A549 (cell line): ENCODE results near the gene TMEM156. TPM values are rescaled to one million over a fixed set of nuclear protein-coding genes. Genes with fewer than 3 reads are reported as not detected.

Experiments
- ATAC-seq, 2 experiments: fragments of 200-7000 bp in 1 of 2; fragments of >200 bp in 1 of 2; cut with Nextera tagmentation in 1 of 2; cut with Tn5 transposase in 1 of 2; 3 replicates each; pipeline versions ENCODE4 v1.8.0 to v1.9.1; 2018 to 2020; ENCODE audit warnings: mild to moderate bottlenecking in 1 of 2, moderate library complexity in 1 of 2
- CTCF ChIA-PET: fragments of 300-600 bp; sonication (Branson Sonifier 250); formaldehyde crosslinking; extraction: SDS; loops from one replicate; lab custom pipeline; 2021; ENCODE audit warnings: antibody characterized with exemption, inconsistent platforms; lab: Yijun Ruan, JAX
- POLR2A ChIA-PET: fragments of 350-600 bp; formaldehyde crosslinking; extraction: SDS; loops from one replicate; lab custom pipeline; 2021; ENCODE audit warnings: antibody characterized with exemption, inconsistent platforms; lab: Yijun Ruan, JAX
- DNase-seq, 2 experiments: peaks; one replicate each; pipeline versions ENCODE4 v3.0.0 to v3.0.0-alpha.2; 2011 to 2016; ENCODE audit warnings: low read depth in 1 of 2, low spot score in 1 of 2
- FAIRE-seq: peaks from 2 replicates; lab custom pipeline; 2011; peaks lifted over from hg19 to GRCh38; lab: Jason Lieb, UNC
- H3K27ac ChIP-seq, 2 experiments: fragments of >200 bp; sonication (Bioruptor Twin); formaldehyde crosslinking; 3 replicates each; pipeline ENCODE4 v1.5.1; 2016 to 2017
- H3K4me1 ChIP-seq: fragments of >200 bp; sonication (Bioruptor Twin); formaldehyde crosslinking; 3 replicates; pipeline ENCODE4 v1.6.1; 2016
- H3K4me2 ChIP-seq: fragments of >200 bp; sonication (Bioruptor Twin); formaldehyde crosslinking; 3 replicates; pipeline ENCODE4 v1.6.1; 2016
- H3K4me3 ChIP-seq: fragments of >200 bp; sonication (Bioruptor Twin); formaldehyde crosslinking; 3 replicates; pipeline ENCODE4 v1.5.1; 2016
- H3K9me3 ChIP-seq: fragments of >200 bp; sonication (Bioruptor Twin); formaldehyde crosslinking; 3 replicates; pipeline ENCODE4 v1.6.1; 2016
- BCL3 ChIP-seq: fragments of >200 bp; sonication (Bioruptor Twin); formaldehyde crosslinking; IDR thresholded peaks from 3 replicates; pipeline ENCODE4 v1.6.1; 2016
- CBX8 ChIP-seq: fragments of 200-600 bp; sonication (generic); IDR thresholded peaks from 2 replicates; pipeline ENCODE4 v1.6.1; 2016
- CEBPB ChIP-seq, 2 experiments: fragments of >200 bp in 1 of 2; sonication (Bioruptor Twin) in 1 of 2; formaldehyde crosslinking in 1 of 2; IDR thresholded peaks; 2 replicates each; pipeline ENCODE4 v1.6.1; 2012 to 2016
- CTCF ChIP-seq: fragments of >200 bp; sonication (Bioruptor Twin); formaldehyde crosslinking; IDR thresholded peaks from 3 replicates; pipeline ENCODE4 v1.5.1; 2016
- EHMT2 ChIP-seq: fragments of 200-600 bp; sonication (generic); IDR thresholded peaks from 2 replicates; pipeline ENCODE4 v1.6.1; 2016; ENCODE audit warnings: antibody characterized with exemption, low read depth, mild to moderate bottlenecking, moderate library complexity
- EP300 ChIP-seq, 2 experiments: fragments of >200 bp; sonication (Bioruptor Twin); formaldehyde crosslinking; IDR thresholded peaks; 2 replicates in 1 of 2; 3 replicates in 1 of 2; pipeline ENCODE4 v1.6.1; 2016 to 2017
- FOSL2 ChIP-seq, 2 experiments: fragments of 450-650 bp in 1 of 2; fragments of >200 bp in 1 of 2; sonication (Bioruptor Twin) in 1 of 2; formaldehyde crosslinking; IDR thresholded peaks; 2 replicates each; pipeline versions ENCODE4 v1.5.0 to v1.6.1; 2016 to 2020; ENCODE audit warnings: mild to moderate bottlenecking in 1 of 2, moderate library complexity in 1 of 2
- GATA3 ChIP-seq: IDR thresholded peaks from 2 replicates; pipeline ENCODE4 v1.6.1; 2012; ENCODE audit warnings: borderline replicate concordance
- HEYL ChIP-seq: fragments of 250-450 bp; sonication (Bioruptor Pico); IDR thresholded peaks from 2 replicates; pipeline ENCODE4 v1.8.0; 2021; ENCODE audit warnings: mild to moderate bottlenecking, moderate library complexity
- HMGXB4 ChIP-seq: fragments of 250-450 bp; sonication (Bioruptor Pico); IDR thresholded peaks from 2 replicates; pipeline ENCODE4 v1.5.0; 2021; ENCODE audit warnings: mild to moderate bottlenecking, moderate library complexity, borderline replicate concordance
- HOXA7 ChIP-seq: fragments of 250-450 bp; sonication (Bioruptor Pico); IDR thresholded peaks from 2 replicates; pipeline ENCODE4 v1.5.0; 2020; ENCODE audit warnings: mild to moderate bottlenecking, moderate library complexity
- HOXB13 ChIP-seq: fragments of 250-450 bp; sonication (Bioruptor Pico); IDR thresholded peaks from 2 replicates; pipeline ENCODE4 v1.5.0; 2020; ENCODE audit warnings: low read depth, mild to moderate bottlenecking, moderate library complexity
- JUN ChIP-seq, 2 experiments: fragments of >200 bp; sonication (Bioruptor Twin); formaldehyde crosslinking; IDR thresholded peaks; 2 replicates in 1 of 2; 3 replicates in 1 of 2; pipeline ENCODE4 v1.6.1; 2016 to 2017
- JUNB ChIP-seq: fragments of >200 bp; sonication (Bioruptor Twin); formaldehyde crosslinking; IDR thresholded peaks from 2 replicates; pipeline ENCODE4 v1.6.1; 2016
- KDM1A ChIP-seq: fragments of 200-600 bp; sonication (generic); IDR thresholded peaks from 2 replicates; pipeline ENCODE4 v1.6.1; 2016; ENCODE audit warnings: low read depth, mild to moderate bottlenecking
- MYC ChIP-seq: IDR thresholded peaks from 2 replicates; pipeline ENCODE4 v1.6.1; 2012; ENCODE audit warnings: mild to moderate bottlenecking, inconsistent platforms, low read length, improper control_type of control experiment, borderline replicate concordance
- RFX5 ChIP-seq: fragments of 450-650 bp; IDR thresholded peaks from 2 replicates; pipeline ENCODE4 v1.7.1; 2014; ENCODE audit warnings: antibody characterized with exemption, mild to moderate bottlenecking, moderate library complexity
- TFCP2L1 ChIP-seq: fragments of 250-450 bp; sonication (Bioruptor Pico); IDR thresholded peaks from 2 replicates; pipeline ENCODE4 v1.5.0; 2021; ENCODE audit warnings: mild to moderate bottlenecking
- ZSCAN20 ChIP-seq: fragments of 250-450 bp; sonication (Bioruptor Pico); IDR thresholded peaks from 2 replicates; pipeline ENCODE4 v1.8.0; 2022; ENCODE audit warnings: mild to moderate bottlenecking, moderate library complexity
- WGBS: methylation state at CpG from one replicate; pipeline ENCODE4 v1.1.6; 2017; ENCODE audit errors: missing lambda C conversion rate; 5-methylcytosine and 5-hydroxymethylcytosine counted together
- polyA plus RNA-seq, 4 experiments: library from polyadenylated mRNA; depleted of rRNA in 3 of 4; stranded (reverse); fragments of >200 nt; fragmentation: RNase III in 1 of 4; extraction: RNeasy Plus Mini Kit Qiagen cat#74134 plus additional on column Dnase treatment in 1 of 4; gene quantifications; 2 replicates in 3 of 4; 3 replicates in 1 of 4; pipeline ENCODE4 v1.2.3, GENCODE V29; 2011 to 2017
- TF ChIP-seq, protein P1 (sequence below): IDR thresholded peaks from 2 replicates; pipeline ENCODE4 v1.6.1; 2012; ENCODE audit warnings: low read depth, borderline replicate concordance

Gene TMEM156
- polyA plus RNA-seq, 2 of the 4 experiments (the other 2 are of a cell fraction): 10.4 to 45.1 TPM

DNA sequence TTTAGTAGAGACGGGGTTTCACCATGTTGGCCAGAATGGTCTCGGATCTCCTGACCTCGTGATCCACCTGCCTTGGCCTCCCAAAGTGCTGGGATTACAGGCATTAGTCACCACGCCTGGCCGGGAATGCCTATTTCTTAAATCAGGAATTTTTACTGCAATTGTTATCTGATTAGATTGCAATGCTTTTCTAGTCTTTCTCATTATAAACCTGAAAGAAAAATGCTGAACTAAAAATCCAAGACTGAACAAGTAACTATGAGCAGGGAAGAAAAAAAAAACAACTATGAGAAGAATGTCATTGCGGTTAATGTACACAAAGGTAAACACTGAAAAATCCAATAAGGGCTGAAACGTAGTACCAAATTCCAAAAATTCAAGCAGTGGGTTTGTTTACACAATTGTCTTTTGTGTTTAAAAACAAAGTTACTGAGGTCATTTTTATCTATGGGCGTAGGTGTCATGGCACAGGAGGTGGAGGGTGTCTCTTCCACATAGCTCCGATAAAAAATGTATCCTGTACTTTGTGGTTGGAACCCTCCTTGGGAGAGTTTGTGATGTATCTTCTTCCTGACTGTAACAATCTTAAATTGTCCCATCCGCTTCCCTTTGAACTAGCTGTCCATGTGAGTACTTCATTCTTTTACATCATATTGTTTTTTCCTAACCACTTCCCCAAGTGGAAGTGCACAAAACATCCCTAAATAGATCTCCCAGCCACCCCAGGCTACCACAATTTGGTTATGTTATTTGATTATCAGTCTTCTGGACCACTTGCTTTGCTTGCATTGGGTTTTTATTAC is 11.1 kb upstream of the TMEM156 start:
- Histone ChIP-seq H3K4me1 (peaks cover 44% of the 10 kb centered on the region), H3K4me2 (peak overlapping the region; percentile 73), H3K4me3 (peak overlapping the region; percentile 66; the same call in 2 of the 3 replicates), H3K27ac (peak overlapping the region; percentile 93 to 100), H3K9me3 (no peaks in the 10 kb centered on the region)
- ChIA-PET CTCF (interaction anchor here (1.1 to 1.3 kb wide), 2 partner anchors 13 to 92 kb away, joined by 3 read pairs; no protein-coding TSS in a partner anchor), POLR2A (interaction anchor here (0.6 to 3.6 kb wide), 8 partner anchors 13 to 735 kb away, joined by 3 to 55 read pairs (median 6); partner anchors contain the start of genes TMEM156 and UGDH)
- no peak for TF ChIP-seq BCL3
- no peak for TF ChIP-seq HEYL (CRISPR knock-in tag)
- peak; percentile 82; the same call in 1 of the 2 replicates for TF ChIP-seq GATA3
- TF ChIP-seq FOSL2 (IDR thresholded peaks at IDR 0.05): 0 out of 2 replicates have a peak, but pooled peaks have one; percentile 23
- peak; percentile 70 for TF ChIP-seq FOSL2 (CRISPR knock-in tag; IDR thresholded peaks at IDR 0.05)
- TF ChIP-seq HOXA7 (CRISPR knock-in tag): 0 out of 2 replicates have a peak, but pooled peaks have one; percentile 27
- TF ChIP-seq JUNB: peak; percentile 58
- no peak for TF ChIP-seq CBX8
- TF ChIP-seq, protein P1, sequence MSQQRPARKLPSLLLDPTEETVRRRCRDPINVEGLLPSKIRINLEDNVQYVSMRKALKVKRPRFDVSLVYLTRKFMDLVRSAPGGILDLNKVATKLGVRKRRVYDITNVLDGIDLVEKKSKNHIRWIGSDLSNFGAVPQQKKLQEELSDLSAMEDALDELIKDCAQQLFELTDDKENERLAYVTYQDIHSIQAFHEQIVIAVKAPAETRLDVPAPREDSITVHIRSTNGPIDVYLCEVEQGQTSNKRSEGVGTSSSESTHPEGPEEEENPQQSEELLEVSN: no peak
- TF ChIP-seq EP300 (IDR thresholded peaks at IDR 0.05): peak; percentile 16 to 51; a peak in 1 of 5 replicates
- TF ChIP-seq KDM1A: no peak
- peak; percentile 36 to 42; a peak in 2 of 4 replicates for TF ChIP-seq CEBPB (IDR thresholded peaks at IDR 0.05)
- 0 out of 2 replicates have a peak, but pooled peaks have one; percentile 29 for TF ChIP-seq ZSCAN20 (CRISPR knock-in tag)
- TF ChIP-seq JUN (IDR thresholded peaks at IDR 0.05): peak in 1 of 2 experiments; percentile 42; a peak in 1 of 5 replicates
- TF ChIP-seq HOXB13 (CRISPR knock-in tag): peak; percentile 68; the same call in 1 of the 2 replicates
- 0 out of 2 replicates have a peak, but pooled peaks have one; percentile 13 for TF ChIP-seq MYC
- peak; percentile 22 to 37; a peak in 4 of 6 replicates for ATAC-seq
- WGBS: 2% methylated on average over 10 of the region's 10 CpGs
- FAIRE-seq: no peak
- DNase-seq: peak in 1 of 2 experiments; percentile 61

DNA sequence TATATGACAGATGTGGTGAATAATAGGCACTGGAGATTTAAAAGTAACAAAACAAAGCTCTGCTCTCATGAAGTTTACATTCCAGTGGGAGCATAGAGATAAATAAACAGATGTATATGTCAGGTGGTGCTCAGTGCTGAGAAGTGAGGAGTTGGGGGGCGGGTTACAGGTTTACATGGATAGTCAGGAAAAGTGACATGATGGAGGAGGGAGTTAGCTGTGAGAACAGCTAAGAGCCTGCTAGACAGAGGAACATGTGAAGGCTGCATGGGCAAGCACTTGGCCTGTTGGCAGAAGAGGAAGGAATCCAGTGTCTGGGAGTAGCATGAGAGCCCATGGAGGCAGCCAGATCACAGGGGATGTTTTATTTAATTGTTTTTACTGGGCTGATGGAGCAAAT is 10.2 kb upstream of the TMEM156 start:
- peak in 1 of 2 experiments; percentile 10 for DNase-seq
- CTCF ChIA-PET: interaction anchor here (0.6 to 0.9 kb wide), 2 partner anchors 18 to 1120 kb away, joined by 3 read pairs; no protein-coding TSS in a partner anchor
- peaks cover 44% of the 10 kb centered on the region for H3K4me1 ChIP-seq

More for the DNA sequence above, 10.2 kb upstream of the TMEM156 start:
- TF ChIP-seq HEYL (CRISPR knock-in tag) (no peak), CTCF (no peak), HMGXB4 (no peak), TFCP2L1 (CRISPR knock-in tag) (no peak), RFX5 (no peak), EHMT2 (no peak)
- Histone ChIP-seq H3K9me3 (no peaks in the 10 kb centered on the region), H3K4me3 (no peak overlapping the region), H3K4me2 (peak overlapping the region; percentile 73), H3K27ac (peak overlapping the region; percentile 93 to 100)
- ATAC-seq (no peak), FAIRE-seq (no peak)
- 35% methylated on average over 1 of the region's 1 CpG for whole genome bisulfite sequencing
- POLR2A ChIA-PET: interaction anchor here (0.6 to 3.6 kb wide), 2 partner anchors 12 to 427 kb away, joined by 3 to 55 read pairs; partner anchors contain the start of gene TMEM156
